T-helper 1 cell treated with Interleukin-12 subunit alpha and Interleukin-12 subunit beta and Interleukin-4 antibody, amounts not matched to agents 30 μg/mL and 1 μg/mL, for 36 hours (primary cell): Measurements from ENCODE around the gene RPRD2.

ENCODE experiments used
- H3K27ac Mint-ChIP-seq: one replicate; pipeline ENCODE4 v1.8.0; 2021; ENCODE audit warnings: mild to moderate bottlenecking, mixed read lengths
- H3K27me3 Mint-ChIP-seq: one replicate; pipeline ENCODE4 v1.8.0; 2021; ENCODE audit warnings: low read depth, mixed read lengths
- H3K36me3 Mint-ChIP-seq: one replicate; pipeline ENCODE4 v1.8.0; 2021; ENCODE audit warnings: low read depth, mixed read lengths
- H3K4me1 Mint-ChIP-seq: one replicate; pipeline ENCODE4 v1.8.0; 2021; ENCODE audit warnings: low read depth, mixed read lengths
- H3K4me3 Mint-ChIP-seq: one replicate; pipeline ENCODE4 v1.8.0; 2021; ENCODE audit warnings: mild to moderate bottlenecking, moderate library complexity, mixed read lengths
- H3K9me3 Mint-ChIP-seq: one replicate; pipeline ENCODE4 v1.8.0; 2021; ENCODE audit warnings: mixed read lengths

RPRD2 gene

DNA sequence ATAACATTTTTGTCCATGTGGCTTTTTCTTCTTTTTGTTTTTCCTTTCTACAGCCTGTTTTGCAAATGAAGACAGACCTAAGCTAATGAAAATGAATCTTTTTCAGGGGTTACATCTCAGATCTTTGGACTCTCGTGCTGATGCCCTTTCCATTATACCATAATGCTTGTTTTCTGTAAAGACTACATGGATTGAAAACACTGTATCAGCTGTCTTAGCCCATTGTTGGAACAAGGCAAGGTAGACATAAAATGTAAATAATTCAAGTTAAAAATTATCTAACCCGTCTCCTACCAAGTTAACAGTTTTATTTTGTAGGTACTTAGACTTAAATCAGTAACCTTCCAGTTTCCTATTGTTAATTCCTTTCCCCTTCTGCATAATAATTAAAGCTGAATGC, 44.9 kb downstream of the RPRD2 start:
- Mint-ChIP-seq H3K4me3 (no peak overlapping the region), H3K36me3 (peaks cover 3% of the 10 kb centered on the region), H3K9me3 (no peaks in the 10 kb centered on the region), H3K27ac (no peak overlapping the region), H3K27me3 (no peaks in the 10 kb centered on the region), H3K4me1 (peaks cover 15% of the 10 kb centered on the region)

DNA sequence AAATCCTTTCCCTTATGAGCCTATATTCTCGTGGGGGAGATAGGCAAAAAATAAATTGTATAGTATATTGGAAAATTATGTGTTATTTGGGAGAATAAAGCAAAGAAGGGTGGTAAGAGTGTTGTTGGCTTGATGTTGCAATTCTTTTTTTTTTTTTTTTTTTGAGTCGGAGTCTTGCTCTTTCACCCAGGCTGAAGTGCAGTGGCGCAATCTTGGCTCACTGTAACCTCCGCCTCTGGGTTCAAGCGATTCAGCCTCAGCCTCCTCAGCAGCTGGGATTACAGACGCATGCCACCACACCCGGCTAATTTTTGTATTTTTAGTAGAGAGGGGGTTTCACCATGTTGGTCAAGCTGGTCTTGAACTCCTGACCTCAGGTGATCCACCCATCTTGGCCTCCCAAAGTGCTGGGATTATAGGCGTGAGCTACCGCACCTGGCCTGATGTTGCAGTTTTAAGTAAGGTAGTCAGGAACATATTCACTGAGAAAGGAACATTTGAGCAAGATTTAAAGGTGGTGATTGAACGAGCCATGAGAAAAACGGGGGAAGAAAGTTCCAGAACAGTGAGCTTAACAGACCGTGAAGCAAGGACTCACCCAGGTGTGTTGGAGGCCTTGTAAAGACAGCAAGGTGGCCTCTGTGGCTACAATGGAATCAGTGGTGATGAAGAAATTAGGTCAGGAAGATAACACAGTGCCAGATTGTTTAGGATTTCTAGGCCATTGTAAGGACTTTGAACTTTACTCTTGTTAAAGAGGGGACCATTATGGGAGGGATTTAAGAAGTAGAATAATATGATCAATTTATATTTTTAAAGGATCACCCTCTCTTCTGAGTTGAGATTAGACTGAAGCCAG, 45.8 kb downstream of the RPRD2 start:
- H3K27me3 Mint-ChIP-seq: no peaks in the 10 kb centered on the region
- H3K9me3 Mint-ChIP-seq: no peaks in the 10 kb centered on the region
- H3K4me3 Mint-ChIP-seq: no peak overlapping the region
- peaks cover 15% of the 10 kb centered on the region for H3K4me1 Mint-ChIP-seq
- peaks cover 3% of the 10 kb centered on the region for H3K36me3 Mint-ChIP-seq
- H3K27ac Mint-ChIP-seq: no peak overlapping the region

DNA sequence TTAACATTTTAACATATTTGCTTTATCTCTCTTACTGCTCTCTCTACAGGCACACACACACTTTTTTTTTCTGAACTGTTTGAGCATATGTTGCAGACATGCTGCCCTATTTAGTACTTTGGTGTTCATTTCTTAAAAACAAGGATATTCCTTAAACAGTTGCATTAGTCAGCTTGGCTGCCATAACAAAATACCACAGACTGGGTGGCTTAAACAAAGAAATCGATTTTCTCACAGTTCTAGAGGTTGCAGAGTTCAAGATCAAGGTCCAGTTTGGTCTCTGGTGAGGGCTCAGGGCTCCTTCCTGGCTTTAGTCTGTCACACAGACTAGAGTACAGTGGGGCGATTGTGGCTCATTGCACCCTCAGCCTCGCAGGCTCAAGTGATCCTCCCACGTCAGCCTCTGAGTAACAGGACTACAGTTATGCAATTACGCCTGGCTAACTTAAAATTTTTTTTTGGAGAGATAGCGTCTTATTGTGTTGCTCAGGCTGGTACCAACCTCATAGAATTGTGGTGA, 46.7 kb downstream of the RPRD2 start:
- no peak overlapping the region for H3K4me3 Mint-ChIP-seq
- H3K36me3 Mint-ChIP-seq: peaks cover 3% of the 10 kb centered on the region
- H3K27me3 Mint-ChIP-seq: no peaks in the 10 kb centered on the region
- no peak overlapping the region for H3K27ac Mint-ChIP-seq
- H3K9me3 Mint-ChIP-seq: no peaks in the 10 kb centered on the region
- peaks cover 11% of the 10 kb centered on the region for H3K4me1 Mint-ChIP-seq

DNA sequence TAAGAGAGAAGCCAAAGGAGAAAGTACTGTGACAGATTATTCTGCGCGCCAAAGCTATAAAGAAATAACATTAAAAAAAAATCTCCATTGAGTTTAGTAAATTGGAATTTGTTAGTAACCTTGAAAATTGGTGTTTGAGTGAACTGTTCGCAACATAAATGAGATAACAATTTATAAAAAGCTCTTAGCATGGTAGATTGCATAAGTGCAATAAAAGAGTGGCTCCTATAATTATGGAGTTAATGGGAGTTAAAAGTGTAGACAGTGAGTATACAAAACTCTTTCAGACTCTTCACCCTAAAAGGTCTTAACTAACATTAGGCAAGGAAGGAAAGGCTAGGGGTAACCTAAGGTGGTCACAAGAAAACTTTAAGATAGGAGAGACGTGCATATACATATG, 50.6 kb downstream of the RPRD2 start:
- Mint-ChIP-seq H3K27me3 (no peaks in the 10 kb centered on the region), H3K9me3 (no peaks in the 10 kb centered on the region), H3K4me3 (no peak overlapping the region), H3K27ac (no peak overlapping the region), H3K36me3 (peaks cover 10% of the 10 kb centered on the region), H3K4me1 (peaks cover 10% of the 10 kb centered on the region)

DNA sequence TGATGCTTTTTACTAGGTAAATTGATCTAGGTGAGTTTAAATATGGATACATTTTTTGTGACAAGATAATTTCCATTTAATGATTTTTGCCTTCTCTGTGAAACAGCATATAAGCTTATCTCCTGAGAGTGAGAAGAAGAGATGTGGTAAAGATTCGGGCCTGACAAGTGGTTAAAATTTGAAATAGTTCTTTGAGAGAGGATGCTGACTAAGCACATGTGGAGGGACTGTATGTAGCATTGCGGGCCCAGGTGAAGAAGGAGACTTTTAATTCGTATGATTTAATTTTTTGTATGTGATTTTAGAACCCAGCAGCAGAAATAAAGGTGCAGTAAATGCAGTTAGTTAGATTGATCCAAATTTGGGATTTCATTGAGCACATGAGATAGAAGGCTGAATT, 51.9 kb downstream of the RPRD2 start:
- no peak overlapping the region for H3K27ac Mint-ChIP-seq
- H3K4me1 Mint-ChIP-seq: peaks cover 10% of the 10 kb centered on the region
- H3K9me3 Mint-ChIP-seq: no peaks in the 10 kb centered on the region

DNA sequence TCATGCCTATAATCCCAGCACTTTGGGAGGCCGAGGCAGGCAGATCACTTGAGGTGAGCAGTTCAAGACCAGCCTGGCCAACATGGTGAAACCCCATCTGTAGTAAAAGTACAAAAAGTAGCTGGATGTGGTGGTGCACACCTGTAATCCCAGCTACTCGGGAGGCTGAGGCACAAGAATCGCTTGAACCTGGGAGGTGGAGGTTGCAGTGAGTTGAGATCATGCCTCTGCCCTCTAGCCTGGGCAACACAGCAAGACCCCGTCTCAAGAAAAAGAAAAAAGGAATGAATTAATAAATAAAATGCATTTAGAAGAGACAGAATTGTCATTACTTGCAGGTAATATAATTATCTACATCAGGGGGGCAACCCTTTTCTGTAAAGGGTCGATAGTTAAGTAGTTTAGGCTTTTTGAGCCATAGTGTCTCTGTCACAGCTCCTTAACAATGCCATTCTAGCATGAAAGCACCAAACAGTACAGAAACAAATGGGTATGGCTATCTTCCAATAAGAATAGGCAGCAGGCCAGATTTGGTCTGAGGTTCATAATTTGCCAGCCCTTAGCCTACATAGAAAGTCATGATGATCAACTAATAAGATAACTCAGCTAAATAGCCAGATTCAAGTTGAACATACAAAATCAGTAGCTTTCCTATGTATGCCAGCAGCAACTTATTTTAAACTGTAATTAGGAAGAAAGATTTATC, 56.8 kb downstream of the RPRD2 start:
- Mint-ChIP-seq H3K27me3 (no peaks in the 10 kb centered on the region), H3K4me3 (no peak overlapping the region), H3K9me3 (no peaks in the 10 kb centered on the region), H3K27ac (no peak overlapping the region), H3K4me1 (peaks cover 9% of the 10 kb centered on the region), H3K36me3 (peaks cover 12% of the 10 kb centered on the region)

More for the DNA sequence above, 51.9 kb downstream of the RPRD2 start:
- H3K27me3 Mint-ChIP-seq: no peaks in the 10 kb centered on the region
- H3K36me3 Mint-ChIP-seq: peaks cover 13% of the 10 kb centered on the region
- H3K4me3 Mint-ChIP-seq: no peak overlapping the region

DNA sequence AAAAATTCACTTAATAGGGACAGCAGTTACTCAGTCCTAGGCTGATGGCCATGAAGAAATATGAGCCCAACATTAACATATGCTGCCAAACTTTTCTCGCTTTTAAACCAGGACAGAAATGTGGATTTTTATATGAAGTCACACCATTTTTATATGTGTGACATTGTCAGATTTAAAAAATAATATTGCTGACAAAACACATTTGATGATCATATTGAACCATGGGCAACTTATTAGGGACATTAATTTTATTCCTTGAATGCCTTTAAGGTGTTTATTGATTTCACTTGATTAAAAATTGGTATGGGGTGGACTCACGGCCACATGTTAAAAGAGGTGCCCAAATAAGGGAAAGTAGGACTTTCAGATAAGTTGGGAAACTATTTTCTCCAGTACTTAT, 58.6 kb downstream of the RPRD2 start:
- no peak overlapping the region for H3K4me3 Mint-ChIP-seq

DNA sequence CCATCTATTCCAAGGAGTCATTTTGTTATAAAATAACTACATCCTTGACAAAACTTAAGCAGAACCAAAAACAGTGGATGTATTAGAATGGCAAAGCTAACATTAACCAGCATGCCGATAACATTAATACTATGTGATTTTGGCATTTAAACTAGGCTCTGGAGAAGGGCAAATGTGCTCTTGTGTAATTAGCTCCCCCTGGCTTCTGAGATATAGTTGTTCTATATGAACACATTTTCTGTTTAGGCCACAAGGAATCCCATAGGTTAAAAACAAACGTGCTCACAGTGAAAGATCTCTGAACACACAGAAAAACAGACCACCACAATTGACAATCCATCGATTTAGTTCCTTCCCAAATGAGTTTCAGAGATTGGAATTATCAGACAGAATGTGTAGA, 65.9 kb downstream of the RPRD2 start:
- H3K27me3 Mint-ChIP-seq: no peaks in the 10 kb centered on the region
- no peak overlapping the region for H3K4me3 Mint-ChIP-seq
- no peak overlapping the region for H3K27ac Mint-ChIP-seq
- peaks cover 8% of the 10 kb centered on the region for H3K36me3 Mint-ChIP-seq
- no peaks in the 10 kb centered on the region for H3K9me3 Mint-ChIP-seq
- peaks cover 3% of the 10 kb centered on the region for H3K4me1 Mint-ChIP-seq

More for the DNA sequence above, 58.6 kb downstream of the RPRD2 start:
- Mint-ChIP-seq H3K9me3 (no peaks in the 10 kb centered on the region), H3K4me1 (peaks cover 3% of the 10 kb centered on the region), H3K27ac (no peak overlapping the region), H3K36me3 (peaks cover 15% of the 10 kb centered on the region), H3K27me3 (no peaks in the 10 kb centered on the region)

DNA sequence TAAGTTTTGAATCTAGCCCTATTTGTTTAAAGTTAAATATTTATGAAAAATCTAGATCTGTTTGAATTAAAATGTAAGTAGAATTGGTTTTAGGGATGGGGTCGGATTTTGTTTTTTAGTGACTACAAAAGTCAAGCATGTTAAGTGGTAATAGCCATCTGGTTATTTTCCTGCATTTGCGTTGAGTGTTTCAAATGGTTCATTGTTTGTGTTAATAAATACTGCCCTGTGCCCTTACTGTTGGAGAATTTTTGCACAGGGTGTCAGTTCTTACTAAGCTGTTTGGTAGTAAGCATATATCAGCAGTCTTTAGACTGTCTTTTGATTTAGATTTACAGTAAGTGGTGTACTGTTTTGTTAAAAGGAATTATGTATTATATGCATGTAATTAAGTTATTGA, 77.2 kb downstream of the RPRD2 start:
- no peaks in the 10 kb centered on the region for H3K9me3 Mint-ChIP-seq
- no peaks in the 10 kb centered on the region for H3K27me3 Mint-ChIP-seq
- no peak overlapping the region for H3K27ac Mint-ChIP-seq

DNA sequence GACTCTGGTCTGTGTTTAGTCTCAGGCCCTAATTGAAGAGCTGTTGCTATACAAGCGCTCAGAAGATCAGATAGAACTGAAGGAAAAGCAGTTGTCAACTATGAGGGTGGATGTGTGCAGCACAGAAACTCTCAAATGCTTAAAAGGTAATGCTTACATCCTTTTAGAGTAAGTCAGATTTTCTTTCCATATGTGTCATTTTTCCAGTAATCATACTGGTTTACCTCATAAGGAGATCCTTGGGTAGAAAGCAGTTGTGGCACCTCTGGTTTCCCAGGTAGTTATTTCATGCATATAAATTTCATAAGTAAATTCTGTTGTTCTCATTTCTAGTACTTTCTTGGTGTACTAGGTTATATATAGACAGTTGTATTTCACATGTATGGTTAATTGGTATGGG, 80.3 kb downstream of the RPRD2 start:
- H3K27me3 Mint-ChIP-seq: no peaks in the 10 kb centered on the region
- H3K36me3 Mint-ChIP-seq: peaks cover 17% of the 10 kb centered on the region
- H3K27ac Mint-ChIP-seq: peak overlapping the region; percentile 64
- H3K4me1 Mint-ChIP-seq: peaks cover 7% of the 10 kb centered on the region
- no peak overlapping the region for H3K4me3 Mint-ChIP-seq
- H3K9me3 Mint-ChIP-seq: no peaks in the 10 kb centered on the region

More for the DNA sequence above, 77.2 kb downstream of the RPRD2 start:
- Mint-ChIP-seq H3K36me3 (peaks cover 8% of the 10 kb centered on the region), H3K4me1 (peaks cover 5% of the 10 kb centered on the region), H3K4me3 (no peak overlapping the region)

DNA sequence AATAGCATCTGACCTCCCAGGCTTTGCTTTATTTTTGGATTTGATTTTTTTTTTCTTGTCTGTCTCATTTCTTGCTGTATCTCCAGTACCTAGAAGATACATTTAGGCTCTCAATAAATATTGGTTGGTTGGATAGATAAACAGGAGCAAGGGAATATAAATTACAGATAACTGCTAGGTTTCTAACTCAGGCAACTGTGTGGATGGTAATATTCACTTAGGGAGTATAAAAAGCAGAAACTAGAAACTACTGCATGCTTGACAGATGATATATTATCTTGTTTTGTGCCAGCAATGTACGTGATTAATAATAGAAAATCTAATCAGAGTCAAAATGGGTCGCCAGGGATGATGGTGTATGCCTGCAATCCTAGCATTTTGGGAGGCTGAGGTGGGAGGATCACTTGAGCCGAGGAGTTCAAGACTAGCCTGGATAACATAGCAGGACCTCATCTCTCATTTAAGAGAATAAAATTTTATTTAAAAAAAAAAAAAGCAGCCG, 92.2 kb downstream of the RPRD2 start:
- Mint-ChIP-seq H3K4me1 (peaks cover 3% of the 10 kb centered on the region), H3K36me3 (peaks cover 7% of the 10 kb centered on the region), H3K27me3 (no peaks in the 10 kb centered on the region), H3K9me3 (no peaks in the 10 kb centered on the region), H3K27ac (no peak overlapping the region), H3K4me3 (no peak overlapping the region)

DNA sequence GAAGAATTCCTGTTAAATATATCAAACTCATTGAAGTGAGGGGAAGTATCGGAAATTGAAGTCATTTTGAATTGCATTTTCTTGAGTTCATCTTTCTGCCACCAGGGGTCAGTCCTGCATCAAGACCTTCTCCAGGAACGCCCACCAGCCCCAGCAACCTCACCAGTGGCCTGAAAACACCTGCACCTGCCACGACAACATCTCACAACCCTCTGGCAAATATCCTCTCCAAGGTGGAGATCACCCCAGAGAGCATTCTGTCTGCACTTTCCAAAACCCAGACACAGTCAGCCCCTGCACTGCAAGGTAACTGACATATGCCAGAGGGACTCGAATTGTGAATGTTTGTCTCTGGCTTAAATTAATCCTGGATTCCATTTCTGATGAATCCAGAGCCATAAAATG, 100.5 kb downstream of the RPRD2 start:
- no peaks in the 10 kb centered on the region for H3K9me3 Mint-ChIP-seq
- no peak overlapping the region for H3K27ac Mint-ChIP-seq
- H3K36me3 Mint-ChIP-seq: peaks cover 10% of the 10 kb centered on the region
- H3K4me1 Mint-ChIP-seq: peaks cover 5% of the 10 kb centered on the region
- no peaks in the 10 kb centered on the region for H3K27me3 Mint-ChIP-seq
- H3K4me3 Mint-ChIP-seq: no peak overlapping the region

DNA sequence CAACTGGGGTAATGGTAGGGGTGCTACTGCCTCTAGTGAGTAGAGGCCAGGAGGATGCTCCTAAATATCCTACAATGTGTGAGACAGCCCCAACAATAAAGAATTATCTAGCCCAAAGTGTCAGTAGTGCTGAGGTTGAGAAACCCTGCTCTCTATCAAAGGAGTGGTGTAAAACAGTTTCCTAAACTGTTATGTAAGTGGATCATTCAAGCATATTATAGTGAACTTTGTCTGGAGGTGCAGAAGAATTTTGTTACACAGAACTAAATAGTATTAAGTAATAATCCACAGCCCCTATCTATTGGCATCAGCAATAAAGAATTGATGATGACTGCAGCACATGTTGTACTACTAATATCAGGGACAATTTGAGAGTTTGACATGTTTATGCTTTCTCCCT, 103.0 kb downstream of the RPRD2 start:
- Mint-ChIP-seq H3K4me1 (peaks cover 5% of the 10 kb centered on the region), H3K4me3 (no peak overlapping the region), H3K27ac (no peak overlapping the region), H3K9me3 (no peaks in the 10 kb centered on the region), H3K27me3 (no peaks in the 10 kb centered on the region), H3K36me3 (peaks cover 29% of the 10 kb centered on the region)

DNA sequence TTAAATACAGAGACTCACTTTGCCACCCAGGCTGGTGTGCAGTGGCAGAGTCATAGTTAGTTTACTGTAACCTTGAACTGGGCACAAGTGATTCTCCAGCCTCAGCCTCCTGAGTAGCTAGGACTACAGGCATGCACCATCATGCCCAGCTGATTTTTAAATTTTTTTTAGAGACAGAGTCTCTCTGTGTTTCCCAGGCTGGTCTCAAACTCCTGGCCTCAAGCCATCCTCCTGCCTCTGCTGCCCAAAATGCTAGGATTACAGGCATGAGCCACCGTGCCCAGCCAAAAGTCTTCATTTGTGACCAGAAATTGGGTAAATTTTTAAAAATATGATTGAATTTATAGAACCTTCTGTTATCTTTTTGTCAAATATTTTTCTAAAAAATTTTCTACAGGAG, 105.3 kb downstream of the RPRD2 start:
- no peaks in the 10 kb centered on the region for H3K27me3 Mint-ChIP-seq
- no peak overlapping the region for H3K27ac Mint-ChIP-seq
- peaks cover 36% of the 10 kb centered on the region for H3K36me3 Mint-ChIP-seq
- no peaks in the 10 kb centered on the region for H3K9me3 Mint-ChIP-seq
- no peak overlapping the region for H3K4me3 Mint-ChIP-seq
- H3K4me1 Mint-ChIP-seq: peaks cover 7% of the 10 kb centered on the region
